HG03520 (cell line): Measurements from ENCODE around the gene SLC4A3.

Source experiments
- ATAC-seq: cut with Tn5 transposase; IDR thresholded peaks from one replicate; pipeline ENCODE4 v1.9.1; 2021; ENCODE audit warnings: mild to moderate bottlenecking, moderate library complexity; ENCODE audit not compliant: unreplicated experiment

Gene SLC4A3

DNA sequence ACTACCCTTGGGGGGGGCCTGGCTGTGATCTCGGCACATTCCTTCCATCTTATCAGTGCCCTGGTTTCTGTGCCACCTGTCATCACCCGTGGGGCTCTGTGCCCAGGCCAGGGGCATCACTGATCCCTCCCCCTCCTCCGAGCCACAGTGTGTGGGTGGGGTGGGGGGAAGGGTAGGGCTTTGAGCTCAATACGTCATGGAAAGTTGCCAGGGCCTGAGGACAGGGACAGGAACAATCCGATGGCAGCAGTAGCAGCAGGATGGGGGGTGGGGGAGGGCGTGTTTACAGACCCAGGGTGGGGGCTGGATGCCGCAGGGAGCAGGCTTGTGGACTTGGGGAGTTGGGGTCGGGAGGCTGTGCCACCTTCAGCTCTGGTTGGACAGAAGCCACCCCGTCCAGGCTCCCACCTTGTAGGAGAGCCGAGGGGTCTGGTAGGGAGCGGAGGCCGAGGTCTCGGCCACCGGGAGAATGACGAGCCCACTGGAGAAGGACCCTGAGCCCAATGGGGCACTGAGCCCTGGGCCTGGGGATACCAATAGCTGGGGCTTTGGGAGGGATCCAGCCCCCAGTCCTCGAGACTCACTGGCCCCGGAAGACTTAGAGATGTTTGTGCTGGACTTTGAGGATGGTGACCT lies 3.5 kb downstream of the SLC4A3 start:
- no peak for ATAC-seq

DNA sequence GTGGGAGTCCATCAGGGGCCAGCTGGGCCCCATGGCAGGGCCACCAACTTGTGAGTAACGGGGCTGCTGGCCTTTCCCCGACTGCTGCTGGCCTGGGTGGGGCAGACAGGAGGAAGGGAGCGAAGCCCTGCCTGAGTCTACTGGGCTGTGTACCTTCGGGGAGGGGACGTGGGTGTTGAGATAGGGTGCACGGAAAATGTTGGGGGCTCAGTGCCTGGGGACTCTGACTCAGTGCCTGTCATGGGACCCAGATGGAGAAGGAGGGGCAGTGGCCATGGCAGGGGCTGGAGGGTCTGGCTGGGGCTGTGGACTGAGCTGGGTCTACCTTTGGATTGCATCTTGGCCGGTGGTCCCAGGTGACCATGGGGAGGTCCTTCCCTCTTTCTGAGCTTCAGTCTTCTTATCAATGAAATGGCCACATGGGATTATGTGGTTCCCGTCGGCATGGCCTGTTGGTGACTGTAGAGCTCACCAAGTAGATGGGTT lies 4.0 kb downstream of the SLC4A3 start:
- ATAC-seq = no peak

- ATAC-seq = no peak
These were observed 4.7 kb downstream of the SLC4A3 start for GRCh38 chr2:219631904-219632759.

DNA sequence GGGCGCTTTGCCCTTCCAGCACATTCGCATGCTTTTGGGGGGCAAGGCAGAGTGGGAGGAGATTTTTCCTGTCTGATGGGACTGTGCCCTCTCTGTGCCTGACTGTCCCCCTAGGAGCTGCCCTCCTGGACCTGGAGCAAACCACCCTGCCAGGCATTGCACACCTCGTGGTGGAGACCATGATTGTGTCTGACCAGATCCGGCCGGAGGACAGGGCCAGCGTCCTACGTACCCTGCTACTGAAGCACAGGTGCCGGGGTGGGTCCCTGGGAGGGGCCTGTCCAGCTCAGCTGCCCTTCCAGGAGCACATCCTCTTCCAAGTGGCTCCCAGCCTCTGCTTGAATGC lies 5.3 kb downstream of the SLC4A3 start:
- ATAC-seq = no peak

GRCh38 chr2:219633276-219634065 lies 6.0 kb downstream of the SLC4A3 start:
- ATAC-seq = no peak

DNA sequence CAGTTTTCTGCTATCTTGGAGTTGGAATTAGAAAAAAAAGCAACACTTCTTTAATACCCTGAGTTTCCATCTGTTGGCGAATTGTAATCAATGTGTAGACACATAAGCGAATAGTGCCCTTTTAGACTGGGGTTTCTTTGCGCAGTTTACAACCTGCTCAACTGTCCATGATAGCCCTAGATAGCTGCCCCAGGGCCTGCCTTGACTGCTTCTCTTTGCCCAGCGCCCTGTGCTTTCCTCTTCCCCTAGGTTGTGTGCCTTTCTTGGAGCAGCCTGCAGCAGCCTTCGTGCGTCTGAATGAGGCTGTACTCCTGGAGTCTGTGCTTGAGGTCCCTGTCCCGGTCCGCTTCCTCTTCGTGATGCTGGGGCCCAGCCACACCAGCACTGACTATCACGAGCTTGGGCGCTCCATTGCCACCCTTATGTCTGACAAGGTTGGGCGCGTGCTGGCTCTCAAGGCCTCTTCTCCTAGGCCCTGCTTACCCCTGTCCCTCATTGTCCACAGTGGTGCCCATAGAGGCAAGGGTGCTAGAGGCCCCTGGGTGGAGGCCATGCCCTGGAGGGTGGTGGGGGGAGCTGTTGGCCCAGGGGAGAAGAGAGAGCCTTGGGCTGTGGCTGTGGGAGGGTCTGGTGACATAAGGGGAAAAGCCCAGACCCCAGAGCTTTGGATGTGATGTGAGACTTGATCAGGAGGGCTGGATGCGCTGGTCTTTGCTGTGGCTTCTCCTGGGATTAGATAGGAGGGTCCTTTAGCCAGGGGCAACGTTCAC lies 6.9 kb downstream of the SLC4A3 start:
- no peak for ATAC-seq

GRCh38 chr2:219634951-219635751 lies 7.7 kb downstream of the SLC4A3 start:
- ATAC-seq = no peak

DNA sequence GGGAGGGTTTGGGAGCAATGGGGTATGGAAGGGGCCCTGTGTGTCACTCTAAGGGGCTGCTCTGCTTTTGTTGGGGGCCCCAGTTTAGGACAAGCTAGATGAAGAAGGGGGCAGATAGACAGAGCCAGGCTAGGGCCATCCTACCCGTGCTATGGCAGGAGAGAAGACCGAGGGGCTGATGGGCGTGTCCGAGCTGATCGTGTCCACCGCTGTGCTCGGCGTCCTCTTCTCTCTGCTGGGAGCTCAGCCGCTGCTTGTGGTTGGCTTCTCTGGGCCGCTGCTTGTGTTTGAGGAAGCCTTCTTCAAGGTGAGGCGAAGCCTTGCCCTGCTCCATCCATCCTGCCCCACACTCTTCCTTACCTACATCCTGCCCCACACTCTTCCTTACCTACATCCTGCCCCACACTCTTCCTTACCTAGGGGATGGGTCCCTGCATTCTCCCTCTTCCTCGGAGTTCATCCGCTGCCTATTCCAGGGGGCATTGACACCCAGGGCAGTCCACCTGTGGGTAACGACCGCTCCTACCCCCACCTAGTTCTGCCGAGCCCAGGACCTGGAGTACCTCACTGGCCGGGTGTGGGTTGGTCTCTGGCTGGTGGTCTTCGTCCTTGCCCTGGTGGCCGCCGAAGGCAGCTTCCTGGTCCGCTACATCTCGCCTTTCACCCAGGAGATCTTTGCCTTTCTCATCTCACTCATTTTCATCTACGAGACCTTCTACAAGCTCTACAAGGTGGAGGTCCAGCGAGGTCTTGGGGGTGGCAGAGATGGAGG lies 8.9 kb downstream of the SLC4A3 start:
- ATAC-seq = no peak

DNA sequence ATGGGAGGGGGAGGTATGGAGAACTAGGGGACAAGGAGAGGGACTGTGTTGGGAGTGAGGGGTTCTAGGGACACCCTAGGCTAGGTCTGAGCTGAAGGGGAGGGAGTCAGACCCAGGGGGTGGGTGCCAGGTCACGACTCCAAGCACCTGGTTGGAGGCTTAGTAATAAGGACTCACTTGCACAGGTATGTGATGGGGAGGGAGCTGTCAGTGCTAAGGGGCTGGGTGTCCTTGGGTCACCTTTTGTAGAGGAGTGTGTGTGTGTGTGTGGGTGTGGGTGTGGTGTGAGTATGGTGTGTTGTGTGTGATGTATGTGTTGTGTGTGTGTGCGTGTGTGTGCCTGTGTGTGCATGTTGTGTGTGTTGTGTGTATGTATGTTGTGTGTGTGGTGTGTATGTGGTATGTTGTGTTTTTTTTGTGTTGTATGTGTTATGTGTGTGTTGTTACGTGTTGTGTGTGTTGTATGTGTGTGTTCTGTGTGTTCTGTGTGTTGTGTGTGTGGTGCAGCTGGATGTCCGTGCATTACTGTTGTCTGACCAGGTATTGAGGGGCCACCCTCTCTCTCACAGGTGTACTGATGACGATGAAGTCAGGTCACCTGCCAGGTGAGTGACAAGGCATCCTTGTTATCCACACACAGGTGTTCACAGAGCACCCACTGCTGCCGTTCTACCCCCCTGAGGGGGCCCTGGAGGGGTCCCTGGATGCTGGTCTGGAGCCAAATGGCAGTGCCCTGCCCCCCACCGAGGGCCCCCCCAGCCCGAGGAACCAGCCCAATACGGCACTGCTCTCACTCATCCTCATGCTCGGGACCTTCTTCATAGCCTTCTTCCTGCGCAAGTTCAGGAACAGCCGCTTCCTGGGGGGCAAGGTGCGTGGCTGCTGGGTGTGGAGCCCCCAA lies 9.8 kb downstream of the SLC4A3 start:
- ATAC-seq = no peak

DNA sequence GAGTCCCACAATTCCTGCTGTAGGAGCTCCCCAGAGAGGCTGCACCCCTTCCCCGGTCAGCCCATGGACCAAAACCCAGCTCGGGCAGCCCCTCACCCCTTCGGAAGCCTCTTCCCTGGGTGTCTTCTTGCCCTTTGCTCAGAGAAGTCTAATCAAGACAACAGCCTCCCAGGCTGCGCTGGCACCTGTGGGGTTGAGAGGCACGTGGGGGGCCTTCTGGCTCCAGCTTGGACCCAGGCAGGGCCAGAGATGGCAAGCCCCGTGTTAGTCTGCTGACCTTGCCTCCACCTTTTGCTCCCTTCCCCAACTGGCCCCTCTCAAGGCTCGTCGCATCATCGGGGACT lies 10.4 kb downstream of the SLC4A3 start:
- ATAC-seq = no peak

DNA sequence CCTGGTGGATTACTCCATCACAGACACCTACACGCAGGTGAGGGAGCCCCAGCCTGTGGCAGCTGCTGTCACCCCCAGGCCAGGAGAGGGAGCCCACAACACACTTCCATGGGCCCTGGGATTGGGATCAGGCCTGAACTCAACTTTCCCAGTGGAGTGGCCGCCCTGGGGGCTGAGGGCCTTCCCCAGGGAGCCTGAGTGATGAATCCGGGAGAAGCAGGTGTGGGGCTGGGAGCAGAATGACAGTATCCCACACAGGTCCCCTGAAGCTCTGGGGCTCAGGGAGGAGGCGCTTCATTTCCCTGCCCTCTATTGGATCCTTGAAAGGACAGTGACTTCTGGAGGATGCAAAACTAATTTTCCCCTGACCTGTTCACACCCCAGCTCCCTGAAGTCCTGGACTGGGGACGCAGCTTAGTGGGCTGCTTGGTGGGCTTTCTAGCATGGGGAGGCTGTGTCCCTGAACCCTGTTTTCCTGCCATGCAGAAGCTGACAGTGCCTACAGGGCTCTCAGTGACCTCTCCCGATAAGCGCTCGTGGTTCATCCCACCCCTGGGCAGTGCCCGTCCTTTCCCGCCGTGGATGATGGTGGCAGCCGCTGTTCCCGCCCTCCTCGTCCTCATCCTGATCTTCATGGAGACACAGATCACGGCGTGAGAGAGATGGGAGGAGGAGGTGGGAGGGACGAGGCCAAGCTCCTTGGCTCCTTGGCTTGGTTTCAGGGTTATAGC lies 11.0 kb downstream of the SLC4A3 start:
- ATAC-seq = no peak

GRCh38 chr2:219638948-219639755 lies 11.7 kb downstream of the SLC4A3 start:
- no peak for ATAC-seq

- ATAC-seq = no peak
These were observed 14.1 kb downstream of the SLC4A3 start for GRCh38 chr2:219641390-219642068.

DNA sequence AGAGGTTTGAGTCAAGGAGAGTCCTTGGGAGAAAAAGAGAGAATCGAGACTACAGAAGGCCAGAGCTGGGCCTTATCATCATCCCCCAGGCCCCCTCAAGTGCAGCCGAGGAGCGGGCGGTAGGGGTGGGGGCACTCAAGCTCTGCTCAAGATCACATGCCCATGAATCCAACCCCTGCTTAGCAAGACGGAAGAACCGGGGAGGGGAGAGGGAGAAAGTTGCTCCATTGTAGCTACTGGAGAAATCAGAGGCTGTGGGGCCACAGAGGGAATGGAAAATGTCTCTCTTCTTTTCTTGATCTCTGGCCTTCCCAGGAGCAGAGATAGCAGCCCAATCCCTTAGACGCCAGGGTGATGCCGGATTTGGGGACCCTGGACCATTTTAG lies 14.6 kb downstream of the SLC4A3 start:
- no peak for ATAC-seq

DNA sequence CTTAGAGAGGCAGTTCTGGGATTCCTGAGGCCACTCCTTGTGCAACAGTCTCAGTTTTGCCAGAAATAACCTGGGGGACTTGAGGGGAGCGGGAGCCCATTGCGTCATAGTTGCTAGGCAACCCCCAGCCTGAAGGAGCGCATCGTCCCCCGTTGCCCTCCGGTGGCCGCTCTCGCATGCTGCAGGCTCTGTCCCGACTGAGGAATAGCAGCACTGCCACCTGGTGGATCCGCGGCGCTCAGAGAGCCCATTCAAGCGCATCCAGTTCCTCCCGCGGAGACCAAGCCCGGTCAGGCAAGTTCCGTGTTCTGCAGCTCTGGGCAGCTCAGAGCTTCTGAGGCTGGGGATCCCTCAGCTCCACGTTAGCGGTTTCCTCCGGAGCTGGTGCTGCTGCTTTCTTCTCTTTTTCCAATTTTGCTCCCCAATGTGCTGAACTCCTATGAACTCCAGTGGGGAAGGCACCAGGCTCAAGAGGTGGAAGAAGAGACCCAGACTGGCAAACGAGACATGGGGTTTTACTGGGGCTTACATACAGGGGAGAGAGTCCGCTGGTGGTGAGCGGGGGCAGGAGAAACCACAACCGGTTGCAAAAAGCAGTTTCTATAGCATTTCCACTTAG lies 15.1 kb downstream of the SLC4A3 start:
- peak; percentile 98 for ATAC-seq

- ATAC-seq = no peak
These were observed 15.6 kb downstream of the SLC4A3 start for GRCh38 chr2:219643084-219643473.
